ENCODE measurements around the gene TBL1Y.

DNA sequence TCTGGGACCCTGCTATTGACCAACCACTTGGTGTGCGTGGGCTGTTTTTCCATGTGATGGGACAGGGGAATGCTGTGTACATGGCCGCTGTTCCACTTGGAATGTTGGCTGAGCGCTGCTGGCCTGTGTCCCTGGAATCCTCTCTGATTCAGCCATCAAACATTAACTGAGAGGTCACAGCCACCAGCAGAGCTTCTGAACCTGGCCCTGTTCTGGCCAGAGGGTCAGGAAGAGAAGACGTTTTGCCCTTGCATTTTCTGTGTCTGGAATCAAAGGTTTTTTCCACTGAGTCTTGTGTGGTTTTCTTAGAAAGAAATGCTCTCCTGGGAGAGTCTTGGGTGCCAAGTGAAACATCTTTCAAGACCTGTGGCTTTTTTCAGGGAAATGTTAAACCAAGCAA lies 85.5 kb downstream of the TBL1Y start:
- TF ChIP-seq, protein P1, sequence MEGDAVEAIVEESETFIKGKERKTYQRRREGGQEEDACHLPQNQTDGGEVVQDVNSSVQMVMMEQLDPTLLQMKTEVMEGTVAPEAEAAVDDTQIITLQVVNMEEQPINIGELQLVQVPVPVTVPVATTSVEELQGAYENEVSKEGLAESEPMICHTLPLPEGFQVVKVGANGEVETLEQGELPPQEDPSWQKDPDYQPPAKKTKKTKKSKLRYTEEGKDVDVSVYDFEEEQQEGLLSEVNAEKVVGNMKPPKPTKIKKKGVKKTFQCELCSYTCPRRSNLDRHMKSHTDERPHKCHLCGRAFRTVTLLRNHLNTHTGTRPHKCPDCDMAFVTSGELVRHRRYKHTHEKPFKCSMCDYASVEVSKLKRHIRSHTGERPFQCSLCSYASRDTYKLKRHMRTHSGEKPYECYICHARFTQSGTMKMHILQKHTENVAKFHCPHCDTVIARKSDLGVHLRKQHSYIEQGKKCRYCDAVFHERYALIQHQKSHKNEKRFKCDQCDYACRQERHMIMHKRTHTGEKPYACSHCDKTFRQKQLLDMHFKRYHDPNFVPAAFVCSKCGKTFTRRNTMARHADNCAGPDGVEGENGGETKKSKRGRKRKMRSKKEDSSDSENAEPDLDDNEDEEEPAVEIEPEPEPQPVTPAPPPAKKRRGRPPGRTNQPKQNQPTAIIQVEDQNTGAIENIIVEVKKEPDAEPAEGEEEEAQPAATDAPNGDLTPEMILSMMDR (IDR thresholded peaks at IDR 0.05 in 8 of 11, conservative IDR thresholded peaks at IDR 0.05 in 3 of 11): no peak
- no peak for TF ChIP-seq POLR2AphosphoS5 (IDR thresholded peaks at IDR 0.05)
- no peak for TF ChIP-seq POLR2A (IDR thresholded peaks at IDR 0.05)
